HG02588 (cell line): ENCODE results near the gene TRAPPC6A.

Experiments used
- ATAC-seq: cut with Tn5 transposase; IDR thresholded peaks from one replicate; pipeline ENCODE4 v1.9.1; 2021; ENCODE audit warnings: mild to moderate bottlenecking, moderate library complexity; ENCODE audit not compliant: unreplicated experiment

The TRAPPC6A gene

GRCh38 chr19:45177817-45178261 is at the start of gene TRAPPC6A:
TSS of gene TRAPPC6A (minus strand) at chr19:45178237. CDS start at chr19:45178218, 19 bp downstream.
- peak; percentile 6 for ATAC-seq

- no peak for ATAC-seq
Observed at GRCh38 chr19:45224645-45225044, 46.6 kb upstream of the TRAPPC6A start.

- no peak for ATAC-seq
Observed at GRCh38 chr19:45223879-45224278, 45.8 kb upstream of the TRAPPC6A start.

GRCh38 chr19:45222724-45223123 is 44.7 kb upstream of the TRAPPC6A start:
- ATAC-seq: no peak

- ATAC-seq: no peak
Observed at GRCh38 chr19:45218911-45219743, 41.1 kb upstream of the TRAPPC6A start.

GRCh38 chr19:45218426-45218825 is 40.4 kb upstream of the TRAPPC6A start:
- ATAC-seq: no peak

GRCh38 chr19:45217957-45218334 is 39.9 kb upstream of the TRAPPC6A start:
- no peak for ATAC-seq

GRCh38 chr19:45217193-45217956 is 39.3 kb upstream of the TRAPPC6A start:
- no peak for ATAC-seq

- ATAC-seq: no peak
Observed at GRCh38 chr19:45216667-45217066, 38.6 kb upstream of the TRAPPC6A start.

GRCh38 chr19:45215391-45216191 is 37.6 kb upstream of the TRAPPC6A start:
- no peak for ATAC-seq

- no peak for ATAC-seq
Observed at GRCh38 chr19:45213031-45213430, 35.0 kb upstream of the TRAPPC6A start.

- ATAC-seq: no peak
Observed at GRCh38 chr19:45211751-45212381, 33.8 kb upstream of the TRAPPC6A start.

- no peak for ATAC-seq
Observed at GRCh38 chr19:45206328-45206727, 28.3 kb upstream of the TRAPPC6A start.

GRCh38 chr19:45205810-45206209 is 27.8 kb upstream of the TRAPPC6A start:
- no peak for ATAC-seq

GRCh38 chr19:45202637-45203036 is 24.6 kb upstream of the TRAPPC6A start:
- ATAC-seq: no peak

GRCh38 chr19:45200568-45200967 is 22.5 kb upstream of the TRAPPC6A start:
- ATAC-seq: no peak

- no peak for ATAC-seq
Observed at GRCh38 chr19:45195764-45196163, 17.7 kb upstream of the TRAPPC6A start.

GRCh38 chr19:45191375-45191774 is 13.3 kb upstream of the TRAPPC6A start:
- ATAC-seq: no peak

- ATAC-seq: no peak
Observed at GRCh38 chr19:45189971-45190370, 11.9 kb upstream of the TRAPPC6A start.

- no peak for ATAC-seq
Observed at GRCh38 chr19:45187421-45188100, 9.5 kb upstream of the TRAPPC6A start.
